RPMI8226 (cell line): ENCODE measurements around the gene PROM2.

Experiments
- DNase-seq: peaks from one replicate; pipeline ENCODE4 v3.0.0-alpha.2; 2015

PROM2 gene

DNA sequence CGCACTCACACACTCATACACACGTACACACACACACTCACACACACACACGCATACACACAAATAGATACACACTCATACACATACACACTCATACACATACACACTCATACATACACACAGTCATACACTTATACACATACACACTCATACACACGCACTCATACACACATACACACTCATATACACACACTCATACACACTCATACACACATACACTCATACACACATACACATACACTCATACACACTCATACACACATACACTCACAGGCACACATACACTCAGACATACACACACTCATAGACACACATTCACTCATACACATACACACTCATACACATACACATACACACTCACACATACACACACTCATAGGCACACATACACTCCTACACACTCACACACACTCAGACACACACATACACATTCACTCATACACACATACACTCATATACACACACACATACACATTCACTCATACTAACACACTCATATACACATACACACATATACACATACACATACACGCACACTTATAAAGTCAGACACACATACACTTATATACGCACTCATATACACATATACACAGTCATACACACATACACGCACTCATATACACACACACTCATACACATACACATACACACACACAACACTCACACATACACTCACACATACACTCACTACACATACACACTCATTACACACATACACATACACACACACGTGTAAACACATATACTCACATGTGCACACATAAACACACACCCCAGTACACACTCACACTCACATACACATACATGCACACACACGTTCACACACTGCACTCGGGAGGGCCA is 51.6 kb downstream of the PROM2 start:
- DNase-seq: no peak

DNA sequence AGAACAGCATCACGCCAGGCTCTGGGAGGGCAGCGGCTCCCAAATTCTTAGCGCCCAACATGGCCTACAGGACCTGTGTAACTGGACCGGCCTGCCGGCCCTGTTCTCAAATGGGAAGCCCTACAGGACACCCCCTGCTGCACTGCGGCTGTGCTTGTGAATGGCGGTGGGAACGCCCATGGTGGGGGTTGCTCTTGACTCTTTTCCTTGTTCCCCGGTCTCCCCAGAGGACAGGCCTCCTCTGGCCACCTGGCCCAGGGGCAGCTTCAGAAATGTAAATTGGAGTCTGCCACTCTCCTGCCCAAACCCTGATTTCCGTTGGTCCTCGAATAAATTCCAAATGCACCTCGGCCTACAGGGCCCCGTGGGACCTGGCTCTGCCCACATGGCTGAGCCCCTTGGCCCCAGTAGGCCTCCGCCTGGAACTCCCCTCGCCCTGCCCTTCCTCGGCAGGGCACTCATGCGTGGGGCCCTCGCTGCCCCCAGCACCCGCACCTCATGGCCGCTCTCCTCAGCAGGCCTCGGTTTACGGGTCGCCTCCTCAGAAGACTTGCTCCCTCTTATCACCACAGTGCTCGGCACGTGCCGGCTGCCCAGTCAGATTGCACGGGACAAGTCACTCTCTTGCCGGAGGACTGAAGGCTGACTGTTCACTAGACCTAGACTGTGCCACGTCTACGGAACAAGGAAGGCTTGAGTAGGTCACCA is 52.3 kb downstream of the PROM2 start:
- no peak for DNase-seq

DNA sequence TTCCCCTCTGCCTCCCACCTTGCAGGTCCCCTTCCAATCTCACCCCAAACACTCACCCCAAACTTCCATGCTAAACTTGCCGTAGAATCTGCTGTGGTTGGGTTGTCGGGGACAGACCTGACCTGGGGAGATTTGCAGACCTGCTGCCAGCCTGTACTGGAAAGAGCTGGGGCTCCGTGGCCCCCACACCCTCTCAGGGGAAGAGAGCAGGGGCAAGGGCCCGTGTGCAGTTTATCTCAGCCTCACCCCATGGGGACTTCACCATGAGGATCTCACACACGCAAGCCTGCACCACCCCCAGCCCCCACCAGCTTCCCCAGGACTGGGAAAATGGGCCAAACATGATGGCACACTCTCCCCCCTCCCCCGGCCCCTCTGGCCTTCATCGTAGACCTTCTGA is 53.6 kb downstream of the PROM2 start:
- DNase-seq: no peak

DNA sequence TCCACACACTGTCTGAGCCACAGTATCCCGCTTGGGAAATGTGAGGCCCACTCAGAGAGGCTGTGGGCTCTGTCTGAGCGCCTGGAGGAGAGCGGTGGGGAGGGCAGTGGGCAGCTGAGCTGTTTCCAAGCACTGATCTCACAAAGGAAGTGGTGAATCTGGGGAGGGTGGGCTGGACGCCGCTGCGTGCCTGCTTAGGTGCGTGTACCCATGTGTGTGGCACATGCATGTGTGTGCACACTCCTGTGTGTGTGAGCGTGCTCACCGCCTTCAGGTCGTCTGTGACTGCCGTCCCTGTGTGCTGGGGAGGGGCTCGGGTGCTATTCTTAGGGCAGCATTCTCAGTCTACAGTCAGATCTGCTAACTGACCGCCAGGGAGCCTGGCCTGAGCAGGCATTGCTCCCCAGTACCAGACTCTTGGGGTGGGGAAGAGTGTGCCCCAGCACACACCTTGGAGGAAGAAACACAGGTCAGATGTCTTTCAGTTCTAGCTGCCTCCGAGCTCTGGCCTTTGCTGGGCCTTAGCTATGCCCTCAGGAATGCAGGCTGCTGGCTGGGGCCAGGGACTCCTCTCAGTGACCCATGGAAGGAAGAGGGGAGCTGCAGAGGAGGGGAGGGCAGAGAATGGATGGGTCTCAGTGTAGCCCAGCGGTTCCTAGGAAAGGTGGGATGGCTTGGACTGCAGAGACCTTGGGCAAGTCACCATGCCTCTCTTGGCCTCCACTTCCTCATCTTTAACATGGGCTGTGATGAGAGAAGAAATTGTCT is 54.3 kb downstream of the PROM2 start:
- no peak for DNase-seq

DNA sequence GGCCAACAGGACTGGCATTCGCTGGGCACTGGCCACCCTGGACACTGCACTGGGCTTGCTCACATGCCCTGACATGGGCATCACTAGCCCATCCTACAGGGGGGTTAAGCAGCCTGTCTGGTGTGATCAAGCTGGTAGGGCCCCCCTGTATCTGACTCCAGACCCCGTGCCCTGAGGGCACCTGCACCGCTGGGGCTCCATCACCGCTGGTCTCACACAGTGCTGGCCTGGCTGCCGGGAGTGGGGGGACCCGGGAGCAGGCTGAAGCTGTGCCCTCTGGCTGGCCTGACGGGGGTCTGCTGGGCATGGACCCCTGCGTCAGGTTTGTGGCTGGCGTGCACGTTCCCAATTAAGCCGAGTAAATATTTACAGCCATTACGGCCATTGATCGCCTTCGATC is 55.2 kb downstream of the PROM2 start:
- no peak for DNase-seq

DNA sequence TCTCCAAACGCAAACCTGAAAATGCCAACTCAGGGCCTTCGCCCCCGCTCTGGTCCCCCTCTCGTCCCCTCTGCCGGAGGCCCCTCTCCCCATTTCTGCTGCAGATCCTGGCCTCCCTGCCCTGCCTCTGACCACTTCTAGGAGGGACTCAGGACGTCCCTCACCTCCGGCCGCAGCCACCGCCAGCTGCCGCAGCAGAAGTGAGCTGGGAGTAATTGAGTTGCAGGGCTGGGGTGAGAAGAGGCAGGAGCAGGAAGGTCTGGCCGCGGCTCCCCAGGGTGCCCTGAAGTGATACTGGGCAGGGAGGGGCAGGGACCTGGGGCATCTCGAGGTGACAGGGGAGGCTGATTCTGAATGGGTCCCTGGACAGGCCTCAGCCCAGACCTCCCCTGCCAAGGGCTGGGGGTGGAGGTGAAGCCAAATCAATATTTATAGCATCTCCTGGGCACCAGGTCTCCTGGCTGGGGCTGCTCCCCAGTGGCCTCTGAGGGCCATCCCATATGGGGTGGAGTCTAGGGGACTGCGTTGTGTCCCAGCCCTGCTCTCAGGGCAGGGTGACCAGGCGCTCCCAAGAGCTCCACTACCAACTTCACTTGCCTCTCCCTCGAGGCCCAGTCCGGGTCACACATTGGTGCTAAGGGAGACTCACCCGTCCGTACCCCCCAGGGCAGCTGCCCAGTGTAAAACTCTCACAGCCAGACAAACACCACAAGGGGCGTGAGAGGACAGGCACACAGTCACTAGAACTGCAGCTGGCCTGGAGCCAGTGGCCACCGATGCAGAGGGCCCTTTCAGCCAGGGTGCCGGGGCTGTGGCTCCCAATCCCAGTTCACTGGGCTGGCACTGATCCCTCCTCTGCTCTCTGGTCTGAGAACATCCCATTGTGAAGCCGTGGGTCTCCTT is 55.9 kb downstream of the PROM2 start:
- DNase-seq: no peak

DNA sequence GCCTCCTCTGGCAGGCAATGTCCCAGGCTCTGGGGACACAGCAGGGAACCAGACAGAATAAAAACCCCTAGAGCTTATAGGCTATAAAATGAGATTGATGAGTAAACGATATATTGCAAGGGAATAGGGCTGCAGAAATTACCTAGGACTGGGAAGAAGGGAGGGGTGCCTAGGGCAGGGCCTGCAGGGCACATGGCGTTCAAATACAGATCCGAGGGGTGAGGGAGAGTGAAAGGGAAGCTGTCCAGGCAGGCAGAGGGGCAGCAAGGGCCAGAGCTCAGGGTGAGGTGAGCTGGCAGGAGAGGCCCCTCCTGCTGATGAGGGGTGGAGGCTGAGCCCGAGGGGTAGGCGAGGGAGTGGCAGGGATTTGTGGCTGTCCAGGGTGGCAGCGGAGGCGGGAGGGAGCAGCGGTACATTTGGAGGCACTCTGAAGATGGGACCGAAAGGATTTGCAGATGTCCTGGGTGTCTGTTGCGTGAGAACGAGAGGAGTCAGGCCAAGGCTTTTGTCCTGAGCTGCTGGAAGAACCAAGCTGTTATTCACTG is 56.6 kb downstream of the PROM2 start:
- DNase-seq: no peak

DNA sequence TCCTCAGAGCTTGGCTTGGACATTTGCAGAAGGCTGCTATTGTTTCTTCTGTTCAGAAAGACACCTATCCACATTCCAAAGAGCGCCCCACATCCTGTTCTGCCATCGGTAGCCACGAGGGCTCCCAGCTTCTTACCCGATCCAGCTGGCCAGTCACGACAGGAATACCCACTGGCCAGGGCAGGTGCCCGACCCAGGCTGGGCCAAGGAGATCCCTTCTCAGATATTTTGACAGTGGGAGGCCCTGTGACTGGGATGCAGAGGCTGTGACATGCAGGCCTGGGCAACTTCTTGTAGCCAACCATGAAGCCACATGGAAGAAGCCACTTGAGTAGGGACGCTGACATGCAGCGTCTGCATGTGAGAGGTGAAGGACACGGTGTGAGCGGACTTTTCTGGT is 57.4 kb downstream of the PROM2 start:
- DNase-seq: no peak

DNA sequence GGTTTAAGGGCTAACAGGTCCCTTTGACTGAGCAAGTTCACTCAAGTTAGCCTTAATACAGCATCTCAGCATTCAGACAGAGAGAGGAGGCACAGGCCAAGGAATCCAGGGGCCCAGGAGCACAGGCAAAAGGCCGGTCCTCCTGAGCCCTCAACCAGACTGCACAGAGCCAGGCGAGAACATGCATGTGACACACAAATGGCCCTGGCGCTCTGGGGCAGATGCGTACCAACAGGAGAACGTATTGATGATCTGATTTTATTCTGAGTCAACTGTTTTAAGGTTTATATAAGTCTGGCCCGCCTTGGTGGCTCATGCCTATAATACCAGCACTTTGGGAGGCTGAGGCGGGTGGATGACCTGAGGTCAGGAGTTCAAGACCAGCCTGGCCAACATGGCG is 57.8 kb downstream of the PROM2 start:
- no peak for DNase-seq

DNA sequence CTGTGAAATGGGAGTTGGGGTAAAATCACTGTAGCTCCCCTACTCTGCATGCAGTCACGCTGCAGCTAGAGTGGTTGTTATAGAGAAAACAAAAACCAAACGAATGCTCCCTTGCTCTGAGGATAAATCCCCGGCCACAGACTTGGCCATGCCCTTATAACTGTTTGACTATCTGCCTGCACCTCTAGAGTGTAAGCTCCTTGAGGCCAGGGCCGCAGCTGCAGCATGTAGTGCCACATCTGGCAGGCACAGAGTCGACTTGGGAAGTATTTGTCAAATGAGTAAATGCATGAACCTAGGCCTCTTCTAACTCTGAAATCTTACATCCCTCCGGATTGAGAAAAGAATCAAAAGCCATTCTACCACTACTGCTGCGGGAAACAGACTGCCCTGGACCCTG is 58.8 kb downstream of the PROM2 start:
- no peak for DNase-seq

DNA sequence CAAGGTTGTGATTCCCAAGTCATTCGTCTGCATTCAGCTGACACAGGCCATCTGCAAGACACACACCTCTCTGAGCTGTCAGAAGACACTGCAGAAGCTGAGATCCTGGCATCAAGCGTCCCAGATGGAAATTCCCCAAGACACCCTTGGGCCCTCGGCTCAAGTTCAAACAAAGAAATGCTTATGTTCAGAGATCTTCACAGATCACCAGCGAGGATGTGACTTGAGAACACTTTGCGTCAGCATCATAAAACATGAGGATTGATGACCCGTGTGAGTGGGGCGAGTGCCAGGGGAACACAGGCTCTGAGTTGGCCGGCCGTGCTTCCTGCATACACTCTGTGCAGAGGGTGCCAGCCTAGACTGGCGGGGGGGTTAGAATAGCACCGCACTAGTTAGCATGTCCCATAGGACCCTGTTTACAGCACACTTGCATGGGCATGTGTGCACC is 59.7 kb downstream of the PROM2 start:
- DNase-seq: no peak

DNA sequence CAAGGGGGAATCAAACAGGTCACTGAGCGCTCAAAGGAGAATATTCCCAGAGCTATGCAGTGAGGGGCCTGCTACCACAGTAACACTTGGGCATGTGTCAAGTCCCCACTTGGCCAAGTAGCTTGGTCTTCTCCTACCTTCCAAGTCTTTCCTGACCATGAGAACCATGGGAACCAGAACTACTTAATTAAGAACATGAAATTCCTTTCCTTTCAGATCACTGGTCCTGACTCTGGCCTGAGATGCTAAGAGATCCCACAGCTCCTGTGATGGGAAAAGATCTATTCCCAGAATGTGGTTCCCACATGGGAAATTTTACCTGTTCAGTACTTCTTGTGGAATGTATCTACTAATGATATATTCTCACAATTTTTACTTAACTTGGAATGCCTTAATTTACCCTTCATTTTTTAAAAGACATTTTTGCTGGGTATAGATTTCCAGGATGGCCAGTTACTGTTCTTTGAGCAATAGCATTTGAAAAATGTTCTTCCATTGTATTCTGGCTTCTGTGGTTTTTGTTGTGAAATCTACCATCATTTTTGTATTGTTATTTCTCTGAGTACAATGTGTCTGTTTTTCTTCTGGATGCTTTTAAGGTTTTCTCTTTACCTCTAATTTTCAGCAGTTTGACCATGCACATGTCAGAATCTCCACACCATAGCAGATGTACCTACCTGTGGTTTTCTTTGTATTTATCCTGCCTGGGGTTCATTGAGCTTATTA is 60.8 kb downstream of the PROM2 start:
- DNase-seq: no peak

DNA sequence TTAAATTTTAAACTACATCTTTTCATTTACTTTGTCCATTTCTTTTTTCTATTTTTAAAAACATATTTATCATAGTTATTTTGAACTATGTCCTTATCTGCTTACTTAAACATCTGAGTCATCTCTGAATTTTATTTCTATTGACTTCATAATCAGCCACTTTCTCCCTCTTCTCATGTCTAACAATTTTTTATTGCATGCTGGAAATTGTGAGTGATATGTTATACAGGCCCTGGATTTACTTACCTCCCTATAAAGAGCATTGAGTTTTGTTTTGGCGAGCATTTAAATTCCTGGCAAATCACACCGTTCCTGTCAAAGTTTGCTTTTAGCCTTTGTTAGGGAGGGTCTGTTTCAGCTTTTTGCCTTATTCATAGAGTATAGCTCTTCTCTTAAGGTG is 62.2 kb downstream of the PROM2 start:
- no peak for DNase-seq

DNA sequence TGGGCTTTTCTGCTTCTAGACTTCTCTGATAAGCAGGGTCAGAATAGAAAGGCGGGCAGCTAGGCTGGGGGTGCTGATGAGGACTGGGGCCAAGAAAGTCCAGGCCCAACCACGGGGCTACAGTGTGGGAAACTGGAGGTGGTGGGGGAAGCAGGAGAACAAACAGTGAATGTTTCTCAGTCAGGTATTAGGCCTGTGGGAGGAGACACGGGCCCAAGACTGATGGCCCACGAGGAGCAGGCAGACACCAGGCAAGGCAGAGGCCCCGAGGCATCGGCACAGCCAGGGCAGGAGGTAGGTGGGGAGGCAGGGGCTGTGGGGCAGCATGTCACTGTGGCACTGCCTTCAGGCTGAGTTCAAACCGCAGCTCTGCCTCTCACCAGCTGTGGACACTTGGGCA is 63.6 kb downstream of the PROM2 start:
- DNase-seq: no peak
